Stimulated activated CD8-positive, alpha-beta memory T cell treated with anti-CD3 and anti-CD28 coated beads, Interleukin-15, amount 100 ng/mL, for 24 hours (primary cell): Measurements from ENCODE around the gene FLG2.

ENCODE experiments used
- DNase-seq: peaks from one replicate; pipeline ENCODE4 v3.0.0-alpha.2; 2020; ENCODE audit warnings: low read depth

The FLG2 gene

GRCh38 chr1:152359906-152360305 lies at the start of gene FLG2:
TSS of gene FLG2 (minus strand) at chr1:152360006. CDS start at chr1:152358884, 1,122 bp downstream.
- no peak for DNase-seq

- no peak for DNase-seq
Observed at GRCh38 chr1:152408664-152409063, 48.9 kb upstream of the FLG2 start.

- DNase-seq, result no peak
Observed at GRCh38 chr1:152398812-152399698, 39.2 kb upstream of the FLG2 start.

GRCh38 chr1:152397474-152397873 lies 37.7 kb upstream of the FLG2 start:
- DNase-seq, result no peak

- DNase-seq, result no peak
Observed at GRCh38 chr1:152394151-152394550, 34.3 kb upstream of the FLG2 start.

GRCh38 chr1:152392909-152393308 lies 33.1 kb upstream of the FLG2 start:
- DNase-seq, result no peak

GRCh38 chr1:152388889-152389288 lies 29.1 kb upstream of the FLG2 start:
- DNase-seq, result no peak

- DNase-seq, result no peak
Observed at GRCh38 chr1:152386940-152387339, 27.1 kb upstream of the FLG2 start.

- no peak for DNase-seq
Observed at GRCh38 chr1:152380932-152381331, 21.1 kb upstream of the FLG2 start.

- no peak for DNase-seq
Observed at GRCh38 chr1:152374451-152374850, 14.6 kb upstream of the FLG2 start.

GRCh38 chr1:152372672-152373071 lies 12.9 kb upstream of the FLG2 start:
- DNase-seq, result no peak

- DNase-seq, result no peak
Observed at GRCh38 chr1:152367436-152367835, 7.6 kb upstream of the FLG2 start.

- no peak for DNase-seq
Observed at GRCh38 chr1:152356736-152357135, 3.1 kb downstream of the FLG2 start.

GRCh38 chr1:152349611-152350010 lies 10.2 kb downstream of the FLG2 start:
- no peak for DNase-seq

GRCh38 chr1:152348447-152348846 lies 11.4 kb downstream of the FLG2 start:
- no peak for DNase-seq

- DNase-seq, result no peak
Observed at GRCh38 chr1:152347116-152347728, 12.6 kb downstream of the FLG2 start.

- no peak for DNase-seq
Observed at GRCh38 chr1:152344438-152344837, 15.4 kb downstream of the FLG2 start.

- DNase-seq, result no peak
Observed at GRCh38 chr1:152343006-152343405, 16.8 kb downstream of the FLG2 start.

- DNase-seq, result no peak
Observed at GRCh38 chr1:152335399-152335798, 24.4 kb downstream of the FLG2 start.

- DNase-seq, result no peak
Observed at GRCh38 chr1:152328801-152329391, 30.9 kb downstream of the FLG2 start.

GRCh38 chr1:152325111-152325510 lies 34.7 kb downstream of the FLG2 start, which contains the start of gene FLG:
TSS of gene FLG (minus strand) at chr1:152325239. CDS start at chr1:152315456, 9,783 bp downstream.
- no peak for DNase-seq

GRCh38 chr1:152313970-152314369 lies 45.8 kb downstream of the FLG2 start:
- DNase-seq, result no peak

GRCh38 chr1:152313319-152313801 lies 46.4 kb downstream of the FLG2 start:
- no peak for DNase-seq
